HepG2 (cell line): Measurements from ENCODE around the gene CFAP300. TPM values are rescaled to one million over a fixed set of nuclear protein-coding genes. Genes with fewer than 3 reads are reported as not detected.

Source experiments
- ATF2 ChIP-seq: sonication (generic); formaldehyde crosslinking; IDR thresholded peaks from 2 replicates; pipeline ENCODE4 v1.4.0; 2020; ENCODE audit warnings: missing genetic modification reagents
- DMAP1 ChIP-seq: IDR thresholded peaks from 2 replicates; pipeline ENCODE4 v1.6.1; 2016
- EED ChIP-seq: sonication (generic); formaldehyde crosslinking; IDR thresholded peaks from 2 replicates; pipeline ENCODE4 v1.5.0; 2020; ENCODE audit warnings: mild to moderate bottlenecking, missing genetic modification reagents
- ERF ChIP-seq: IDR thresholded peaks from 2 replicates; pipeline ENCODE4 v1.6.1; 2018; ENCODE audit warnings: missing biosample characterization, missing genetic modification reagents
- FOXK1 ChIP-seq: sonication (generic); formaldehyde crosslinking; IDR thresholded peaks from 2 replicates; pipeline ENCODE4 v1.4.0; 2020; ENCODE audit warnings: low read depth, missing genetic modification reagents, borderline replicate concordance
- FOXM1 ChIP-seq: sonication (generic); formaldehyde crosslinking; IDR thresholded peaks from 2 replicates; pipeline ENCODE4 v1.5.0; 2020; ENCODE audit warnings: missing genetic modification reagents
- FOXP4 ChIP-seq: sonication (generic); formaldehyde crosslinking; IDR thresholded peaks from 2 replicates; pipeline ENCODE4 v1.4.0; 2020; ENCODE audit warnings: missing genetic modification reagents
- HNF4A ChIP-seq: sonication (generic); formaldehyde crosslinking; IDR thresholded peaks from 2 replicates; pipeline ENCODE4 v1.4.0; 2020; ENCODE audit warnings: missing genetic modification reagents
- ISL2 ChIP-seq: sonication (generic); formaldehyde crosslinking; IDR thresholded peaks from 2 replicates; pipeline ENCODE4 v1.5.0; 2020; ENCODE audit warnings: missing genetic modification reagents
- MEF2D ChIP-seq: sonication (generic); formaldehyde crosslinking; IDR thresholded peaks from 2 replicates; pipeline ENCODE4 v1.5.1; 2020; ENCODE audit warnings: mild to moderate bottlenecking, missing genetic modification reagents
- NR2C2 ChIP-seq: sonication (generic); formaldehyde crosslinking; IDR thresholded peaks from 2 replicates; pipeline ENCODE4 v1.4.0; 2020; ENCODE audit warnings: missing genetic modification reagents, mild to moderate bottlenecking, moderate library complexity, borderline replicate concordance
- NR2F1 ChIP-seq, 2 experiments: fragments of 450-650 bp in 1 of 2; formaldehyde crosslinking in 1 of 2; IDR thresholded peaks; 2 replicates each; pipeline versions ENCODE4 v1.5.0 to v1.6.1; 2016 to 2020; ENCODE audit warnings: mild to moderate bottlenecking in 1 of 2, missing compliant biosample characterization in 1 of 2, missing genetic modification reagents in 1 of 2, moderate library complexity in 1 of 2
- NR2F2 ChIP-seq: IDR thresholded peaks from 2 replicates; pipeline ENCODE4 v1.6.1; 2012; ENCODE audit warnings: low read depth, inconsistent platforms, borderline replicate concordance
- NRL ChIP-seq: sonication (generic); formaldehyde crosslinking; IDR thresholded peaks from 2 replicates; pipeline ENCODE4 v1.5.0; 2020; ENCODE audit warnings: missing genetic modification reagents, mild to moderate bottlenecking, moderate library complexity, borderline replicate concordance
- PAXIP1 ChIP-seq: sonication (generic); formaldehyde crosslinking; conservative IDR thresholded peaks from 2 replicates; pipeline ENCODE4 v1.4.0; 2020; ENCODE audit warnings: mild to moderate bottlenecking, missing genetic modification reagents, moderate library complexity
- RFX3 ChIP-seq: IDR thresholded peaks from 2 replicates; pipeline ENCODE4 v1.6.1; 2016; ENCODE audit warnings: missing biosample characterization, missing genetic modification reagents
- SIX4 ChIP-seq: sonication (generic); formaldehyde crosslinking; IDR thresholded peaks from 2 replicates; pipeline ENCODE4 v1.4.0; 2020; ENCODE audit warnings: missing genetic modification reagents
- SP1 ChIP-seq, 2 experiments: fragments of 450-650 bp in 1 of 2; sonication (generic) in 1 of 2; formaldehyde crosslinking in 1 of 2; IDR thresholded peaks; 2 replicates each; pipeline versions ENCODE4 v1.4.0 to v1.6.1; 2016 to 2020; ENCODE audit warnings: missing genetic modification reagents in 1 of 2
- TAF1 ChIP-seq: sonication (generic); formaldehyde crosslinking; IDR thresholded peaks from 2 replicates; pipeline ENCODE4 v1.4.0; 2020; ENCODE audit warnings: missing genetic modification reagents
- TEAD3 ChIP-seq: optimal IDR thresholded peaks from 2 replicates; pipeline ENCODE3; 2016; ENCODE audit warnings: borderline replicate concordance
- ZNF33B ChIP-seq: sonication (generic); formaldehyde crosslinking; IDR thresholded peaks from 2 replicates; pipeline ENCODE4 v1.5.1; 2020; ENCODE audit warnings: mild to moderate bottlenecking, missing genetic modification reagents
- ZNF350 ChIP-seq: sonication (generic); formaldehyde crosslinking; IDR thresholded peaks from 2 replicates; pipeline ENCODE4 v1.4.0; 2020; ENCODE audit warnings: mild to moderate bottlenecking, low read depth, missing genetic modification reagents, borderline replicate concordance
- polyA plus RNA-seq, 8 experiments: library from polyadenylated mRNA; depleted of rRNA in 3 of 8; stranded (reverse) in 7 of 8; unstranded in 1 of 8; fragments of >200 nt; fragmentation: Illumina TruSeq in 4 of 8; extraction: Trizol in 4 of 8; gene quantifications; 2 replicates each; pipeline versions ENCODE4 v1.2.1 to v1.2.3, GENCODE V29; 2011 to 2016; ENCODE audit warnings: low read depth in 4 of 8, missing spikeins in 1 of 8, mixed read lengths in 1 of 8; ENCODE audit not compliant: insufficient read depth in 1 of 8
- total RNA-seq, 5 experiments: library from RNA; depleted of rRNA; stranded (reverse); fragments of >200 nt; fragmentation: Illumina TruSeq; extraction: Trizol; gene quantifications; 2 replicates each; pipeline ENCODE4 v1.2.3, GENCODE V29; 2016; ENCODE audit warnings: low read depth in 1 of 5
- TF ChIP-seq, protein P1 (sequence below): IDR thresholded peaks from 2 replicates; pipeline ENCODE4 v1.6.1; 2016

Gene CFAP300
- total and polyA plus RNA-seq, 2 of the 13 experiments (the other 11 are each of a cell fraction or from before 2014, with no cell fraction given): not detected

DNA sequence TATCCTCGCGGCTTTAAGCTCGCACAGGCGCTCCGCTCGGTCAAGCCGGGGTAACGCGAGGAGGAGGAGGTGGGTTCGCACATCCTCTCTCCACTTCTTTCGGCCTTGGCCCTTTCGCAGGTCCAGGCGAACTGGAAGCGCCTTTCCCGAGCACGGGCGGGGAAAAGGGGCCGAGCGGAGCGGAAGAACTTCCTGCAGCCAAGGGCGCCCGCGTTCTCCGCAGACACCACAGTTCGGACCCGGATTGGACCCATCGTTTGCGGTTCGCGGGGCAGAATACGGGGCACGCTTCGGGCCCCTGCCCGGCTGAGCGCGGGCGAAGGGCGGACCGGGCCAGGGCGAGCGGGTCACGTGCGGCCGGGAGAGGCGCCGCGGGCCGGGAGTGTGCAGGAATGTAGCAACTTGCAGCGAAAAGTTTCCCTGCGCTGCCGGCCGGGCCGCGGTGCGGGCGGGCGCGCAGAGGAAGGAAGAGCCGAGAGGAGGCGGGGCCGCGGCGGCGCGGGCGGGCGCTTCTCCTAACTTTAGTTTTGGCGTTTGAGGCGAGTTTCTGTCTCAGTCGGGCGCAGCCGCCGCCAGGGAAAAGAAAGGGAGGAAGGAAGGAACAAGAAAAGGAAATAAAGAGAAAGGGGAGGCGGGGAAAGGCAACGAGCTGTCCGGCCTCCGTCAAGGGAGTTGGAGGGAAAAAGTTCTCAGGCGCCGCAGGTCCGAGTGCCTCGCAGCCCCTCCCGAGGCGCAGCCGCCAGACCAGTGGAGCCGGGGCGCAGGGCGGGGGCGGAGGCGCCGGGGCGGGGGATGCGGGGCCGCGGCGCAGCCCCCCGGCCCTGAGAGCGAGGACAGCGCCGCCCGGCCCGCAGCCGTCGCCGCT lies 62.9 kb downstream of the CFAP300 start, which contains the start of gene YAP1 (continued):
- TF ChIP-seq PAXIP1 (CRISPR knock-in tag): peak; percentile 47
- no peak for TF ChIP-seq RFX3 (CRISPR knock-in tag)
- TF ChIP-seq DMAP1 (CRISPR knock-in tag): peak; percentile 83
- peak; percentile 78 for TF ChIP-seq NR2C2 (CRISPR knock-in tag)
- TF ChIP-seq EED (CRISPR knock-in tag): peak; percentile 91
- peak in 1 of 2 experiments; percentile 41; a peak in 1 of 4 replicates for TF ChIP-seq NR2F1 (CRISPR knock-in tag; IDR thresholded peaks at IDR 0.05)
- TF ChIP-seq TEAD3 (CRISPR knock-in tag): peak; percentile 71
- 0 out of 2 replicates have a peak, but pooled peaks have one; percentile 21 for TF ChIP-seq FOXK1 (CRISPR knock-in tag)
- TF ChIP-seq NRL (CRISPR knock-in tag): peak; percentile 90
- 0 out of 2 replicates have a peak, but pooled peaks have one; percentile 71 for TF ChIP-seq FOXM1 (CRISPR knock-in tag)
- TF ChIP-seq HNF4A (CRISPR knock-in tag): peak; percentile 61
- peak; percentile 60; the same call in 1 of the 2 replicates for TF ChIP-seq FOXP4 (CRISPR knock-in tag)
- peak; percentile 79 for TF ChIP-seq ERF (CRISPR knock-in tag)
- TF ChIP-seq NR2F2: peak; percentile 19; the same call in 1 of the 2 replicates
- TF ChIP-seq, protein P1, sequence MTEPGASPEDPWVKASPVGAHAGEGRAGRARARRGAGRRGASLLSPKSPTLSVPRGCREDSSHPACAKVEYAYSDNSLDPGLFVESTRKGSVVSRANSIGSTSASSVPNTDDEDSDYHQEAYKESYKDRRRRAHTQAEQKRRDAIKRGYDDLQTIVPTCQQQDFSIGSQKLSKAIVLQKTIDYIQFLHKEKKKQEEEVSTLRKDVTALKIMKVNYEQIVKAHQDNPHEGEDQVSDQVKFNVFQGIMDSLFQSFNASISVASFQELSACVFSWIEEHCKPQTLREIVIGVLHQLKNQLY (CRISPR knock-in tag): no peak
- peak; percentile 58 for TF ChIP-seq ISL2 (CRISPR knock-in tag)
- TF ChIP-seq ATF2 (CRISPR knock-in tag): peak; percentile 73; the same call in 1 of the 2 replicates
- TF ChIP-seq SIX4 (CRISPR knock-in tag): no peak; the same call in 1 of the 2 replicates
- TF ChIP-seq SP1 (IDR thresholded peaks at IDR 0.05): no peak
- TF ChIP-seq SP1 (CRISPR knock-in tag; IDR thresholded peaks at IDR 0.05): peak; percentile 65
- no peak for TF ChIP-seq MEF2D
- TF ChIP-seq ZNF350: peak; percentile 60
- peak; percentile 77 for TF ChIP-seq TAF1 (CRISPR knock-in tag)
- TF ChIP-seq ZNF33B (CRISPR knock-in tag): peak; percentile 92; the same call in 1 of the 2 replicates
